Osteoblast (primary cell): ENCODE data around the gene CDA. TPM values are rescaled to one million over a fixed set of nuclear protein-coding genes. Genes with fewer than 3 reads are reported as not detected.

ENCODE experiments used
- DNase-seq: peaks from one replicate; pipeline ENCODE4 v3.0.0; 2011; ENCODE audit warnings: low spot score, mixed read lengths; ENCODE audit not compliant: insufficient read length; ENCODE audit errors: missing footprints
- H2AFZ ChIP-seq: 2 replicates; pipeline ENCODE4 v1.6.0; 2011; ENCODE audit warnings: mild to moderate bottlenecking, low read length
- H3K27ac ChIP-seq: 2 replicates; pipeline ENCODE4 v1.5.1; 2011; ENCODE audit warnings: mild to moderate bottlenecking, low read depth, low read length, moderate library complexity
- H3K27me3 ChIP-seq: 2 replicates; pipeline ENCODE4 v1.6.0; 2012; ENCODE audit warnings: mild to moderate bottlenecking, control low read depth, inconsistent platforms, low read length, moderate library complexity; ENCODE audit not compliant: insufficient read depth
- H3K36me3 ChIP-seq: 2 replicates; pipeline ENCODE4 v1.5.1; 2011; ENCODE audit warnings: mild to moderate bottlenecking, low read length, control low read depth, moderate library complexity; ENCODE audit not compliant: insufficient read depth
- H3K4me1 ChIP-seq: 2 replicates; pipeline ENCODE4 v1.5.1; 2011; ENCODE audit warnings: mild to moderate bottlenecking, low read length, control low read depth, moderate library complexity; ENCODE audit not compliant: insufficient read depth
- H3K4me2 ChIP-seq: 2 replicates; pipeline ENCODE4 v1.6.0; 2011; ENCODE audit warnings: mild to moderate bottlenecking, low read length; ENCODE audit not compliant: insufficient read depth
- H3K4me3 ChIP-seq: fragments of 200-600 bp; sonication (generic); 3 replicates; pipeline ENCODE4 v1.5.1; 2012; ENCODE audit warnings: mild to moderate bottlenecking, low read length, inconsistent platforms; ENCODE audit not compliant: insufficient read depth
- H3K79me2 ChIP-seq: 2 replicates; pipeline ENCODE4 v1.6.0; 2012; ENCODE audit warnings: mild to moderate bottlenecking, low read length, control low read depth, inconsistent platforms; ENCODE audit not compliant: insufficient read depth
- H3K9me3 ChIP-seq: 2 replicates; pipeline ENCODE4 v1.5.1; 2011; ENCODE audit warnings: low read depth, low read length, control low read depth
- H4K20me1 ChIP-seq: 2 replicates; pipeline ENCODE4 v1.6.0; 2012; ENCODE audit warnings: mild to moderate bottlenecking, low read length, control low read depth; ENCODE audit not compliant: insufficient read depth
- CTCF ChIP-seq: IDR thresholded peaks from 2 replicates; pipeline ENCODE4 v1.5.1; 2011; ENCODE audit warnings: mild to moderate bottlenecking, low read depth, low read length, moderate library complexity; ENCODE audit errors: extremely low read depth
- total RNA-seq: library from RNA; depleted of rRNA; stranded (reverse); fragments of >200 nt; gene quantifications from 2 replicates; pipeline ENCODE4 v1.2.3, GENCODE V29; 2012

The CDA gene
- total RNA-seq, 1 donor = 1.1 TPM

- Histone ChIP-seq H3K9me3 (no peaks in the 10 kb centered on the region), H3K4me2 (no peak overlapping the region), H3K27ac (no peak overlapping the region), H3K36me3 (no peaks in the 10 kb centered on the region), H3K4me3 (no peak overlapping the region), H3K27me3 (no peaks in the 10 kb centered on the region), H3K4me1 (peaks cover 50% of the 10 kb centered on the region), H3K79me2 (no peaks in the 10 kb centered on the region), H4K20me1 (no peaks in the 10 kb centered on the region), H2AFZ (peak overlapping the region; percentile 58)
- no peak for TF ChIP-seq CTCF
- peak; percentile 57 for DNase-seq
These were observed 11.3 kb downstream of the CDA start for GRCh38 chr1:20600156-20600555.

GRCh38 chr1:20601129-20601825 is 12.4 kb downstream of the CDA start:
- no peak overlapping the region for H3K4me3 ChIP-seq
- H3K9me3 ChIP-seq = no peaks in the 10 kb centered on the region
- no peaks in the 10 kb centered on the region for H3K27me3 ChIP-seq
- H3K4me2 ChIP-seq = peak overlapping the region; percentile 52
- peaks cover 50% of the 10 kb centered on the region for H3K4me1 ChIP-seq
- peak; percentile 84 for DNase-seq
- no peaks in the 10 kb centered on the region for H3K79me2 ChIP-seq
- H2AFZ ChIP-seq = peak overlapping the region; percentile 8
- H4K20me1 ChIP-seq = no peaks in the 10 kb centered on the region
- H3K36me3 ChIP-seq = no peaks in the 10 kb centered on the region
- no peak for TF ChIP-seq CTCF
- H3K27ac ChIP-seq = peak overlapping the region; percentile 83

- TF ChIP-seq CTCF = no peak
- H3K4me2 ChIP-seq = no peak overlapping the region
- H3K9me3 ChIP-seq = no peaks in the 10 kb centered on the region
- no peaks in the 10 kb centered on the region for H3K36me3 ChIP-seq
- peaks cover 50% of the 10 kb centered on the region for H3K4me1 ChIP-seq
- no peak overlapping the region for H2AFZ ChIP-seq
- peak overlapping the region; percentile 89 for H3K27ac ChIP-seq
- no peaks in the 10 kb centered on the region for H3K27me3 ChIP-seq
- H4K20me1 ChIP-seq = no peaks in the 10 kb centered on the region
- H3K4me3 ChIP-seq = no peak overlapping the region
- DNase-seq = no peak
- no peaks in the 10 kb centered on the region for H3K79me2 ChIP-seq
These were observed 14.1 kb downstream of the CDA start for GRCh38 chr1:20602851-20603450.

- Histone ChIP-seq H3K4me2 (peak overlapping the region; percentile 26), H3K9me3 (no peaks in the 10 kb centered on the region), H3K79me2 (no peaks in the 10 kb centered on the region), H2AFZ (peak overlapping the region; percentile 42), H4K20me1 (no peaks in the 10 kb centered on the region), H3K4me3 (no peak overlapping the region), H3K36me3 (no peaks in the 10 kb centered on the region), H3K27ac (peak overlapping the region; percentile 89), H3K27me3 (no peaks in the 10 kb centered on the region), H3K4me1 (peaks cover 50% of the 10 kb centered on the region)
- DNase-seq = peak; percentile 84
- TF ChIP-seq CTCF = no peak
These were observed 14.9 kb downstream of the CDA start for GRCh38 chr1:20603504-20604464.
